ENCODE measurements around the gene MCL1. TPM values are rescaled to one million over a fixed set of nuclear protein-coding genes. Genes with fewer than 3 reads are reported as not detected.

The MCL1 gene
- total and polyA plus RNA-seq, 2 of the 13 experiments (the other 11 are each of a cell fraction or from before 2014, with no cell fraction given), result 69.5 to 125 TPM

- TF ChIP-seq TOPORS (CRISPR knock-in tag; IDR thresholded peaks at IDR 0.05) (no peak), MXI1 (IDR thresholded peaks at IDR 0.05; ENCODE audit: borderline replicate concordance, low read depth, low read length) (no peak; the same call in 2 of the 3 replicates), SOX5 (CRISPR knock-in tag; IDR thresholded peaks at IDR 0.05; ENCODE audit: borderline replicate concordance) (no peak), ZNF660 (CRISPR knock-in tag; IDR thresholded peaks at IDR 0.05; ENCODE audit: borderline replicate concordance, low read depth) (no peak), KMT2A (CRISPR knock-in tag; IDR thresholded peaks at IDR 0.05) (peak; percentile 18; the same call in 1 of the 2 replicates), TFDP1 (CRISPR knock-in tag; IDR thresholded peaks at IDR 0.05; ENCODE audit: borderline replicate concordance) (0 out of 2 replicates have a peak, but pooled peaks have one; percentile 3), POLR2G (IDR thresholded peaks at IDR 0.05; ENCODE audit: low read depth, low read length) (peak; percentile 13; the same call in 1 of the 2 replicates), CEBPB (IDR thresholded peaks at IDR 0.05; ENCODE audit: borderline replicate concordance, low read depth, low read length) (no peak), ZNF772 (CRISPR knock-in tag; IDR thresholded peaks at IDR 0.05) (no peak), MYPOP (CRISPR knock-in tag; IDR thresholded peaks at IDR 0.05) (peak; percentile 34; the same call in 1 of the 2 replicates), NR0B2 (CRISPR knock-in tag; IDR thresholded peaks at IDR 0.05) (no peak), NFKB2 (CRISPR knock-in tag; IDR thresholded peaks at IDR 0.05; ENCODE audit: borderline replicate concordance) (peak; percentile 13; the same call in 1 of the 2 replicates), SOX13 (IDR thresholded peaks at IDR 0.05) (no peak), SOX13 (CRISPR knock-in tag; conservative IDR thresholded peaks at IDR 0.05 in 1 of 2, IDR thresholded peaks at IDR 0.05 in 1 of 2) (0 out of 4 replicates have a peak, but pooled peaks of 1 of the 2 experiments have one; percentile 34), TBP (CRISPR knock-in tag; IDR thresholded peaks at IDR 0.05) (no peak), ZBTB21 (CRISPR knock-in tag; IDR thresholded peaks at IDR 0.05) (no peak), ZNF737 (CRISPR knock-in tag; IDR thresholded peaks at IDR 0.05; ENCODE audit: borderline replicate concordance) (no peak), ZNF562 (CRISPR knock-in tag; IDR thresholded peaks at IDR 0.05; ENCODE audit: borderline replicate concordance) (no peak), SAP130 (CRISPR knock-in tag; IDR thresholded peaks at IDR 0.05; ENCODE audit: low read depth) (peak; percentile 33; the same call in 1 of the 2 replicates), ASH2L (IDR thresholded peaks at IDR 0.05; ENCODE audit: insufficient read length, low read depth, low read length) (peak; percentile 78), ZBTB7A (CRISPR knock-in tag; IDR thresholded peaks at IDR 0.05) (no peak; the same call in 1 of the 2 replicates), ZNF879 (CRISPR knock-in tag; IDR thresholded peaks at IDR 0.05) (no peak), ZNF331 (CRISPR knock-in tag; IDR thresholded peaks at IDR 0.05) (0 out of 2 replicates have a peak, but pooled peaks have one; percentile 12), ZNF17 (CRISPR knock-in tag; IDR thresholded peaks at IDR 0.05) (no peak), JUND (CRISPR knock-in tag; IDR thresholded peaks at IDR 0.05) (peak; percentile 73), ZBTB3 (CRISPR knock-in tag; IDR thresholded peaks at IDR 0.05; ENCODE audit: borderline replicate concordance, low read depth) (no peak), KLF9 (CRISPR knock-in tag; IDR thresholded peaks at IDR 0.05; ENCODE audit: low read depth) (no peak)
- TF ChIP-seq, protein P1, sequence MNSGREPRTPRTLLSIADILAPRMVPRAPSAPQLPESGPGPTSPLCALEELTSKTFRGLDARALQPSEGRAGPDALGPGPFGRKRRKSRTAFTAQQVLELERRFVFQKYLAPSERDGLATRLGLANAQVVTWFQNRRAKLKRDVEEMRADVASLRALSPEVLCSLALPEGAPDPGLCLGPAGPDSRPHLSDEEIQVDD (CRISPR knock-in tag; IDR thresholded peaks at IDR 0.05; ENCODE audit: borderline replicate concordance), result 0 out of 2 replicates have a peak, but pooled peaks have one; percentile 4
These were observed 919 bp downstream of the MCL1 start (continued) for GRCh38 chr1:150578272-150579109.
